Gastroesophageal sphincter (tissue), 4 donors: Measurements from ENCODE around the gene TMEM147. TPM values are rescaled to one million over a fixed set of nuclear protein-coding genes. Genes with fewer than 3 reads are reported as not detected.

ENCODE experiments used
- ATAC-seq: fragments of 150-250 bp; one replicate; pipeline ENCODE4 v1.9.1; 2016; ENCODE audit warnings: mild to moderate bottlenecking, moderate library complexity
- H3K27ac ChIP-seq, 4 donors: fragments of 200-600 bp; sonication (generic) in 3 of 4; 1 replicate in 3 of 4; 2 replicates in 1 of 4; pipeline ENCODE4 v1.5.1; 2016 to 2019
- H3K27me3 ChIP-seq: fragments of 200-600 bp; sonication (generic); one replicate; pipeline ENCODE4 v1.5.1; 2019
- H3K36me3 ChIP-seq, 2 donors: fragments of 200-600 bp; sonication (generic); one replicate each; pipeline ENCODE4 v1.5.1; 2019; ENCODE audit warnings: control low read depth in 1 of 2
- H3K4me1 ChIP-seq, 3 donors: fragments of 200-600 bp; sonication (generic); 1 replicate in 2 of 3; 2 replicates in 1 of 3; pipeline ENCODE4 v1.5.1; 2016 to 2019; ENCODE audit warnings: control low read depth in 2 of 3
- H3K4me3 ChIP-seq, 2 donors: fragments of 200-600 bp; sonication (generic); one replicate each; pipeline ENCODE4 v1.5.1; 2019; ENCODE audit warnings: mild to moderate bottlenecking in 1 of 2, moderate library complexity in 1 of 2
- H3K9me3 ChIP-seq, 3 donors: fragments of 200-600 bp; sonication (generic); one replicate each; pipeline ENCODE4 v1.5.1; 2017 to 2019; ENCODE audit warnings: control low read depth in 2 of 3
- EP300 ChIP-seq: sonication (generic); formaldehyde crosslinking; IDR thresholded peaks from one replicate; pipeline ENCODE4 v1.6.1; 2017; ENCODE audit warnings: antibody characterized with exemption, mild to moderate bottlenecking
- POLR2A ChIP-seq, 2 donors: fragments of 450-650 bp; IDR thresholded peaks; one replicate each; pipeline ENCODE4 v1.6.1; 2017; ENCODE audit warnings: antibody characterized with exemption in 2 of 2, mild to moderate bottlenecking in 2 of 2, moderate library complexity in 1 of 2
- POLR2AphosphoS5 ChIP-seq: sonication (generic); formaldehyde crosslinking; IDR thresholded peaks from one replicate; pipeline ENCODE4 v1.6.1; 2017; ENCODE audit warnings: antibody characterized with exemption
- WGBS, 2 donors: methylation state at CpG; one replicate each; pipeline ENCODE4 v1.1.5; 2018; ENCODE audit warnings: low coverage in 1 of 2; 5-methylcytosine and 5-hydroxymethylcytosine counted together
- total RNA-seq, 4 donors: library from RNA; depleted of rRNA; stranded (reverse); fragments of >200 nt; gene quantifications; one replicate each; pipeline ENCODE4 v1.1.0, GENCODE V29; 2016
- TF ChIP-seq, protein P1 (sequence below), 4 experiments: fragments of 200-600 bp in 2 of 4; fragments of 450-650 bp in 2 of 4; sonication (generic) in 1 of 4; IDR thresholded peaks; one replicate each; pipeline ENCODE4 v1.5.1; 2017 to 2019; ENCODE audit warnings: antibody characterized with exemption in 4 of 4, mild to moderate bottlenecking in 2 of 4, moderate library complexity in 2 of 4

The TMEM147 gene
- total RNA-seq, 4 donors from 2014 or later: 60.0 to 82.6 (median 64.1) TPM

DNA sequence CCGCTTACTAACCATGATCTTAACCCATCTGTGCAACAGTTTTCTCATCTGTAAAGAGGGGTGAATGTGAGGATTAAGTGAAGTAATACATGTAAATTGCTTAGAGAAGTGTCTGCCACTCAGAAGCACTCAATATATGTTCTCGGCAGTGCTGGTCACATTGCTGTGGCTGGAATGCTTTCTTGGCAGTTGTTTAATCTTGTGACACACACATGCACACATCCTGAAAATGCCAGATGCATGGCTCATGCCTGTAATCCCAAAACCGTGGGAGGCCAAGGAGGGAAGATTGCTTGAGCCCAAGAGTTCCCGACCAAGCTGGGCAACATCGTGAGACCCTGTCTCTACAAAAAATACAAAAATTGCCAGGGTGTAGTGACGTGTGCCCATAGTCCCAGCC lies 27.1 kb upstream of the TMEM147 start:
- Histone ChIP-seq H3K27ac (no peak overlapping the region), H3K27me3 (peaks cover 53% of the 10 kb centered on the region), H3K4me3 (no peak overlapping the region), H3K36me3 (no peaks in the 10 kb centered on the region), H3K4me1 (no peaks in the 10 kb centered on the region), H3K9me3 (no peaks in the 10 kb centered on the region)
- no peak for ATAC-seq
- 59 to 81% methylated on average over 2 of the region's 6 CpGs for WGBS, 2 donors
- TF ChIP-seq POLR2A (IDR thresholded peaks at IDR 0.05) (no peak), EP300 (no peak), POLR2AphosphoS5 (no peak)
- TF ChIP-seq, protein P1, sequence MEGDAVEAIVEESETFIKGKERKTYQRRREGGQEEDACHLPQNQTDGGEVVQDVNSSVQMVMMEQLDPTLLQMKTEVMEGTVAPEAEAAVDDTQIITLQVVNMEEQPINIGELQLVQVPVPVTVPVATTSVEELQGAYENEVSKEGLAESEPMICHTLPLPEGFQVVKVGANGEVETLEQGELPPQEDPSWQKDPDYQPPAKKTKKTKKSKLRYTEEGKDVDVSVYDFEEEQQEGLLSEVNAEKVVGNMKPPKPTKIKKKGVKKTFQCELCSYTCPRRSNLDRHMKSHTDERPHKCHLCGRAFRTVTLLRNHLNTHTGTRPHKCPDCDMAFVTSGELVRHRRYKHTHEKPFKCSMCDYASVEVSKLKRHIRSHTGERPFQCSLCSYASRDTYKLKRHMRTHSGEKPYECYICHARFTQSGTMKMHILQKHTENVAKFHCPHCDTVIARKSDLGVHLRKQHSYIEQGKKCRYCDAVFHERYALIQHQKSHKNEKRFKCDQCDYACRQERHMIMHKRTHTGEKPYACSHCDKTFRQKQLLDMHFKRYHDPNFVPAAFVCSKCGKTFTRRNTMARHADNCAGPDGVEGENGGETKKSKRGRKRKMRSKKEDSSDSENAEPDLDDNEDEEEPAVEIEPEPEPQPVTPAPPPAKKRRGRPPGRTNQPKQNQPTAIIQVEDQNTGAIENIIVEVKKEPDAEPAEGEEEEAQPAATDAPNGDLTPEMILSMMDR (IDR thresholded peaks at IDR 0.05): no peak

GRCh38 chr19:35519291-35519690 lies 26.1 kb upstream of the TMEM147 start:
- 50 to 57% methylated on average over 1 to 7 of the region's 7 CpGs for WGBS, 2 donors

GRCh38 chr19:35521124-35521743 lies 24.2 kb upstream of the TMEM147 start:
- Histone ChIP-seq H3K4me1 (no peaks in the 10 kb centered on the region), H3K27ac (no peak overlapping the region), H3K27me3 (peaks cover 59% of the 10 kb centered on the region), H3K36me3 (no peaks in the 10 kb centered on the region), H3K4me3 (no peak overlapping the region), H3K9me3 (no peaks in the 10 kb centered on the region)
- 26 to 55% methylated on average over 4 to 5 of the region's 16 CpGs for WGBS, 2 donors
- no peak for ATAC-seq
- TF ChIP-seq EP300 (no peak), POLR2A (IDR thresholded peaks at IDR 0.05) (no peak), POLR2AphosphoS5 (no peak)
- TF ChIP-seq, protein P1 (IDR thresholded peaks at IDR 0.05): no peak

More at GRCh38 chr19:35519291-35519690, 26.1 kb upstream of the TMEM147 start:
- H3K27me3 ChIP-seq: peaks cover 53% of the 10 kb centered on the region
- H3K9me3 ChIP-seq: no peaks in the 10 kb centered on the region
- no peaks in the 10 kb centered on the region for H3K4me1 ChIP-seq
- no peak overlapping the region for H3K4me3 ChIP-seq
- no peaks in the 10 kb centered on the region for H3K36me3 ChIP-seq
- no peak for ATAC-seq
- TF ChIP-seq POLR2AphosphoS5: no peak
- no peak for TF ChIP-seq EP300
- TF ChIP-seq, protein P1 (IDR thresholded peaks at IDR 0.05): no peak
- TF ChIP-seq POLR2A (IDR thresholded peaks at IDR 0.05): no peak
- H3K27ac ChIP-seq: no peak overlapping the region

DNA sequence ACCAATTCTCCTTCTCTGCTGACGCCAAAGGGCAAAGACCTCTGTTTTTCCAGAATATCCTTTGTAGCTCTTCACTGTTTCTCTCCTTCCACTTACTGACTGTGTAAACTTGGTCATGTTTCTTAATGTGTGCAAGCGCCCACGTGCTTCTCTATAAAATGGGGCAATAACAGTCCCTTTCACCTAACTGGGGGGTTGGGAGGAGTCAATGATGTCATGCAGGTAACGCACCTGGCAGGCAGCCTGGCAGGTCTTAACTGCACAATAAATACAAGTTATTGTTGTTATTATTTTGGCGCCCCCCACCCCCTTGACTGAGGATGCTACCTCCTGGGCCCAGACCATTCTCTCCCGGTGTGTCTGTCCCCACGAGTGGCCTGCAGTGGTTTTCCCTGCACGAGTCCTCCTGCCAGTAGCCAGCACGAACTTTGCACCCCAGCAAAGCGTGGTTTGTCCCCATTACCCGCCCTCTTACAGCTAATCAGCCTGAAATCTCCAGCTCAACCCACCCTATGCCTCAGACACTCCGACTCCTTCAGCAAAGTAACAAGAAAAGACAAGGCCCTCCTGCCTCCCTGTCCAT lies 22.6 kb upstream of the TMEM147 start:
- 78 to 79% methylated on average over 3 to 10 of the region's 12 CpGs for WGBS, 2 donors
- Histone ChIP-seq H3K27ac (no peak overlapping the region), H3K4me1 (no peaks in the 10 kb centered on the region), H3K36me3 (no peaks in the 10 kb centered on the region), H3K9me3 (no peaks in the 10 kb centered on the region), H3K27me3 (peaks cover 71% of the 10 kb centered on the region), H3K4me3 (no peak overlapping the region)
- TF ChIP-seq POLR2A (IDR thresholded peaks at IDR 0.05) (no peak), POLR2AphosphoS5 (no peak), EP300 (no peak)
- TF ChIP-seq, protein P1 (IDR thresholded peaks at IDR 0.05): no peak
- ATAC-seq: no peak
